GM19463 (cell line): ENCODE results near the gene ASCL2.
"Not testable (repeated sequence)": the region's sequence is repeated elsewhere in the genome, so short reads cannot be mapped to it uniquely, and the experiment has no call there.

ENCODE experiments used
- ATAC-seq: cut with Tn5 transposase; IDR thresholded peaks from one replicate; pipeline ENCODE4 v1.9.1; 2021; ENCODE audit warnings: mild to moderate bottlenecking, moderate library complexity; ENCODE audit not compliant: unreplicated experiment

ASCL2 gene

GRCh38 chr11:2237457-2238238 lies 32.7 kb downstream of the ASCL2 start:
- no peak for ATAC-seq

GRCh38 chr11:2236381-2237134 lies 33.8 kb downstream of the ASCL2 start:
- not testable (repeated sequence) for ATAC-seq

GRCh38 chr11:2235588-2236326 lies 34.6 kb downstream of the ASCL2 start:
- no peak for ATAC-seq

- ATAC-seq = no peak
These were observed 35.4 kb downstream of the ASCL2 start for GRCh38 chr11:2234963-2235362.

- ATAC-seq = no peak
These were observed 36.5 kb downstream of the ASCL2 start for GRCh38 chr11:2233693-2234455.

- no peak for ATAC-seq
These were observed 40.6 kb downstream of the ASCL2 start for GRCh38 chr11:2229713-2230297.

- ATAC-seq = no peak
These were observed 46.1 kb downstream of the ASCL2 start for GRCh38 chr11:2224254-2224653.

- no peak for ATAC-seq
These were observed 47.1 kb downstream of the ASCL2 start for GRCh38 chr11:2223153-2223794.

GRCh38 chr11:2222451-2222850 lies 47.9 kb downstream of the ASCL2 start:
- no peak for ATAC-seq

GRCh38 chr11:2221591-2221990 lies 48.8 kb downstream of the ASCL2 start:
- ATAC-seq = no peak

GRCh38 chr11:2221024-2221423 lies 49.4 kb downstream of the ASCL2 start:
- no peak for ATAC-seq

- no peak for ATAC-seq
These were observed 50.1 kb downstream of the ASCL2 start for GRCh38 chr11:2220173-2220771.

- no peak for ATAC-seq
These were observed 50.9 kb downstream of the ASCL2 start for GRCh38 chr11:2219318-2220017.
